A673 (cell line): ENCODE data around the gene UBXN7. TPM values are rescaled to one million over a fixed set of nuclear protein-coding genes. Genes with fewer than 3 reads are reported as not detected.

ENCODE experiments used
- BruUV-seq: library from RNA; stranded (reverse); fragments of 400-500 nt; replicated peaks from 2 replicates; lab custom pipeline; 2021; lab: Mats Ljungman, UMichigan
- CTCF ChIA-PET: fragments of 300-600 bp; sonication (Branson Sonifier 250); formaldehyde crosslinking; loops from one replicate; lab custom pipeline; 2022; ENCODE audit warnings: antibody characterized with exemption; lab: Charles Lee
- POLR2A ChIA-PET: fragments of 300-600 bp; sonication (Branson Sonifier 250); formaldehyde crosslinking; loops from one replicate; lab custom pipeline; 2022; ENCODE audit warnings: antibody characterized with exemption; ENCODE audit not compliant: low non-redundant PET; lab: Charles Lee
- DNase-seq: peaks from one replicate; pipeline ENCODE4 v3.0.0-alpha.2; 2015; ENCODE audit warnings: low spot score
- H3K27ac ChIP-seq: fragments of 200-600 bp; sonication (generic); 2 replicates; pipeline ENCODE4 v1.5.1; 2016; ENCODE audit warnings: mixed run types, low read depth, mild to moderate bottlenecking, mixed read lengths, antibody characterized with exemption, low read length; ENCODE audit not compliant: poor library complexity, severe bottlenecking
- H3K27me3 ChIP-seq: fragments of 200-600 bp; sonication (generic); replicated peaks from 2 replicates; pipeline ENCODE4 v1.6.1; 2017; ENCODE audit warnings: mixed run types, low read depth, mild to moderate bottlenecking, mixed read lengths, antibody characterized with exemption, low read length; ENCODE audit not compliant: insufficient read depth, poor library complexity
- H3K36me3 ChIP-seq: fragments of 200-600 bp; sonication (generic); 2 replicates; pipeline ENCODE4 v1.6.1; 2016; ENCODE audit warnings: mixed run types, mild to moderate bottlenecking, mixed read lengths, antibody characterized with exemption, low read length; ENCODE audit not compliant: insufficient read depth, poor library complexity, severe bottlenecking
- H3K4me1 ChIP-seq: fragments of 200-600 bp; sonication (generic); 2 replicates; pipeline ENCODE4 v1.6.1; 2017; ENCODE audit warnings: mixed run types, mild to moderate bottlenecking, mixed read lengths, antibody characterized with exemption, low read length; ENCODE audit not compliant: insufficient read depth, poor library complexity, severe bottlenecking
- H3K4me3 ChIP-seq: fragments of 200-600 bp; sonication (generic); 2 replicates; pipeline ENCODE4 v1.5.1; 2016; ENCODE audit warnings: low read depth, mixed run types, mild to moderate bottlenecking, mixed read lengths, low read length; ENCODE audit not compliant: poor library complexity, severe bottlenecking
- H3K9me3 ChIP-seq: fragments of 200-600 bp; sonication (generic); 2 replicates; pipeline ENCODE4 v1.6.1; 2016; ENCODE audit warnings: mixed run types, low read depth, mild to moderate bottlenecking, mixed read lengths, antibody characterized with exemption, low read length; ENCODE audit not compliant: poor library complexity, severe bottlenecking
- CTCF ChIP-seq: fragments of 300-800, 200-600 bp; sonication (generic); conservative IDR thresholded peaks from 2 replicates; pipeline ENCODE4 v1.5.1; 2017; ENCODE audit warnings: low read depth, mild to moderate bottlenecking, antibody characterized with exemption, low read length, moderate library complexity, mixed read lengths
- EZH2 ChIP-seq: fragments of 200-600 bp; sonication (generic); IDR thresholded peaks from 2 replicates; pipeline ENCODE4 v1.6.1; 2017; ENCODE audit warnings: borderline replicate concordance, low read depth, mild to moderate bottlenecking, mixed read lengths, antibody characterized with exemption, low read length; ENCODE audit not compliant: poor library complexity, severe bottlenecking
- intact Hi-C: fragments of 100-400 bp; cut with micrococcal nuclease; formaldehyde crosslinking; loops from one replicate; pipeline ENCODE4 v1.10.0; 2022; ENCODE audit not compliant: unreplicated experiment
- total RNA-seq: library from RNA; stranded (reverse); gene quantifications from 2 replicates; pipeline ENCODE4 v1.2.3, GENCODE V29; 2021

Gene UBXN7
- total RNA-seq, 1 experiment from 2014 or later, result 94.2 TPM

- H3K4me1 ChIP-seq, result peaks cover 4% of the 10 kb centered on the region
- H3K27me3 ChIP-seq, result no peaks in the 10 kb centered on the region
- H3K36me3 ChIP-seq, result no peaks in the 10 kb centered on the region
- TF ChIP-seq CTCF (no peak), EZH2 (no peak)
- ChIA-PET CTCF (no interaction called here), POLR2A (no interaction called here)
- no peak overlapping the region for H3K27ac ChIP-seq
- intact Hi-C loops, result no loop called here
- no peak overlapping the region for H3K4me3 ChIP-seq
- BruUV-seq, result no TSS peak
- no peak for DNase-seq
- no peaks in the 10 kb centered on the region for H3K9me3 ChIP-seq
Observed at GRCh38 chr3:196336319-196337145, 95.7 kb downstream of the UBXN7 start.

DNA sequence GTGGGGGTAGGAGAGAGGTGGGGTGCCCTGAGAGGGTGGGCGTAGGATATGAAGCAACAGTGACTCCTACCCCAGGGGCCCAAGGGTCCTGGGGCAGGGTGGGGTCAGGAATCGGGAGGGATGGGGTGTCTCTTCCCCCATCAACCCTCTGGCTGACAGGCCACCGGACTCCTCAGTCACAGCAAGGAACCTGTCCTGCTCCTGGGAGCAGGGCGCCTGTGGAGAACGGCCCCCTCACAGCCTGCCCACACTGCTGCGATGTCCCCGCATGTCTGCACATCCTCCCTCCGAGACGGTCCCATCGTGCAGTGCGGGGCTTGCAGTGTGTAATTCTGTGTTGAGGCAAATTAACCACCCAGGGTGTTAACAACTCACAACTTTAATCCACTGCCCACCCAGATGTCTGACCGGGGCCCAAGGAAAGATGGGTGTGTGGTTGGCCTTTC is 96.7 kb downstream of the UBXN7 start:
- BruUV-seq, result no TSS peak
- Histone ChIP-seq H3K9me3 (no peaks in the 10 kb centered on the region), H3K27me3 (no peaks in the 10 kb centered on the region), H3K4me3 (no peak overlapping the region), H3K4me1 (no peaks in the 10 kb centered on the region), H3K36me3 (no peaks in the 10 kb centered on the region), H3K27ac (no peak overlapping the region)
- DNase-seq, result no peak
- TF ChIP-seq CTCF (no peak), EZH2 (no peak)
- POLR2A ChIA-PET, result no interaction called here
- intact Hi-C loops, result no loop called here
- CTCF ChIA-PET, result no interaction called here

DNA sequence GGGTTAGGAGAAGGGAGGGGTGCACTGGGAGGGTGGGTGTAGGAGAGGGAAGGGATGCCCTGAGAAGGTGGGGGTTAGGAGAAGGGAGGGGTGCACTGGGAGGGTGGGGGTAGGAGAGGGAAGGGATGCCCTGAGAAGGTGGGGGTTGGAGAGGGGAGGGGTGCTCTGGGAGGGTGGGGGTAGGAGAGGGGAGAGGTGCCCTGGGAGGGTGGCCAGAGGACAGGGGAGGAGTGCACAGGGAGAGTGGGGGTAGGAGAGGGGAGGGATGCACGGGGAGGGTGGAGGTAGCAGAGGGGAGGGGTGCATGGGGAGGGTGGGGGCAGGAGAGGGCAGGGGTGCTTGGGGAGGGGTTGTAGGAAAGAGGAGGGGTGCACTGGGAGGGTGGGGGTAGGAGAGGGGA is 97.2 kb downstream of the UBXN7 start:
- no TSS peak for BruUV-seq
- TF ChIP-seq CTCF (no peak), EZH2 (no peak)
- no peak overlapping the region for H3K4me3 ChIP-seq
- intact Hi-C loops, result no loop called here
- no peaks in the 10 kb centered on the region for H3K36me3 ChIP-seq
- no peaks in the 10 kb centered on the region for H3K4me1 ChIP-seq
- ChIA-PET CTCF (no interaction called here), POLR2A (no interaction called here)
- H3K9me3 ChIP-seq, result no peaks in the 10 kb centered on the region
- H3K27me3 ChIP-seq, result no peaks in the 10 kb centered on the region
- no peak for DNase-seq
- no peak overlapping the region for H3K27ac ChIP-seq
